HepG2 (cell line): ENCODE data around the gene SHISA5. TPM values are rescaled to one million over a fixed set of nuclear protein-coding genes. Genes with fewer than 3 reads are reported as not detected.

Source experiments
- EEA1 ChIP-seq: sonication (generic); formaldehyde crosslinking; IDR thresholded peaks from 2 replicates; pipeline ENCODE4 v1.5.1; 2020; ENCODE audit warnings: mild to moderate bottlenecking, missing genetic modification reagents, borderline replicate concordance
- FOXP1 ChIP-seq, 2 experiments: fragments of 450-650 bp in 1 of 2; IDR thresholded peaks; 2 replicates each; pipeline ENCODE4 v1.6.1; 2017 to 2018; ENCODE audit warnings: antibody characterized with exemption in 1 of 2
- HOXA9 ChIP-seq: sonication (generic); formaldehyde crosslinking; IDR thresholded peaks from 2 replicates; pipeline ENCODE4 v1.8.1; 2022; ENCODE audit warnings: missing genetic modification reagents, mild to moderate bottlenecking, moderate library complexity, borderline replicate concordance
- ISL2 ChIP-seq: sonication (generic); formaldehyde crosslinking; IDR thresholded peaks from 2 replicates; pipeline ENCODE4 v1.5.0; 2020; ENCODE audit warnings: missing genetic modification reagents
- KDM4B ChIP-seq: sonication (generic); formaldehyde crosslinking; IDR thresholded peaks from 2 replicates; pipeline ENCODE4 v1.4.0; 2020; ENCODE audit warnings: missing genetic modification reagents
- MEIS2 ChIP-seq: sonication (generic); formaldehyde crosslinking; IDR thresholded peaks from 2 replicates; pipeline ENCODE4 v1.9.0; 2021; ENCODE audit warnings: mild to moderate bottlenecking, missing genetic modification reagents
- NCOA2 ChIP-seq: sonication (generic); formaldehyde crosslinking; IDR thresholded peaks from 2 replicates; pipeline ENCODE4 v1.8.0; 2022; ENCODE audit warnings: inconsistent platforms
- NFE2L2 ChIP-seq: fragments of 150-350 bp; IDR thresholded peaks from 2 replicates; pipeline ENCODE4 v1.6.1; 2014; ENCODE audit warnings: low read length
- NR2F1 ChIP-seq, 2 experiments: fragments of 450-650 bp in 1 of 2; formaldehyde crosslinking in 1 of 2; IDR thresholded peaks; 2 replicates each; pipeline versions ENCODE4 v1.5.0 to v1.6.1; 2016 to 2020; ENCODE audit warnings: mild to moderate bottlenecking in 1 of 2, missing compliant biosample characterization in 1 of 2, missing genetic modification reagents in 1 of 2, moderate library complexity in 1 of 2
- SKI ChIP-seq: fragments of 450-650 bp; IDR thresholded peaks from one replicate; pipeline ENCODE4 v1.6.1; 2018; ENCODE audit warnings: mild to moderate bottlenecking; ENCODE audit not compliant: partially characterized antibody
- SP2 ChIP-seq: sonication (generic); formaldehyde crosslinking; IDR thresholded peaks from 2 replicates; pipeline ENCODE4 v1.5.1; 2020; ENCODE audit warnings: mild to moderate bottlenecking, missing genetic modification reagents
- ZBTB42 ChIP-seq: sonication (generic); formaldehyde crosslinking; IDR thresholded peaks from 2 replicates; pipeline ENCODE4 v1.5.0; 2020; ENCODE audit warnings: mild to moderate bottlenecking, missing genetic modification reagents
- ZNF17 ChIP-seq: sonication (generic); formaldehyde crosslinking; IDR thresholded peaks from 2 replicates; pipeline ENCODE4 v1.5.0; 2020; ENCODE audit warnings: mild to moderate bottlenecking, missing genetic modification reagents
- polyA plus RNA-seq, 8 experiments: library from polyadenylated mRNA; depleted of rRNA in 3 of 8; stranded (reverse) in 7 of 8; unstranded in 1 of 8; fragments of >200 nt; fragmentation: Illumina TruSeq in 4 of 8; extraction: Trizol in 4 of 8; gene quantifications; 2 replicates each; pipeline versions ENCODE4 v1.2.1 to v1.2.3, GENCODE V29; 2011 to 2016; ENCODE audit warnings: low read depth in 4 of 8, missing spikeins in 1 of 8, mixed read lengths in 1 of 8; ENCODE audit not compliant: insufficient read depth in 1 of 8
- total RNA-seq, 5 experiments: library from RNA; depleted of rRNA; stranded (reverse); fragments of >200 nt; fragmentation: Illumina TruSeq; extraction: Trizol; gene quantifications; 2 replicates each; pipeline ENCODE4 v1.2.3, GENCODE V29; 2016; ENCODE audit warnings: low read depth in 1 of 5
- TF ChIP-seq, protein P1 (sequence below): sonication (generic); formaldehyde crosslinking; conservative IDR thresholded peaks from 2 replicates; pipeline ENCODE4 v1.8.0; 2022; ENCODE audit warnings: low read depth, missing genetic modification reagents
- TF ChIP-seq, protein P2 (sequence below): sonication (generic); formaldehyde crosslinking; IDR thresholded peaks from 2 replicates; pipeline ENCODE4 v1.4.0; 2020; ENCODE audit warnings: missing genetic modification reagents, borderline replicate concordance
- TF ChIP-seq, protein P3 (sequence below): sonication (generic); formaldehyde crosslinking; IDR thresholded peaks from 2 replicates; pipeline ENCODE4 v1.4.0; 2020; ENCODE audit warnings: mild to moderate bottlenecking, missing genetic modification reagents
- TF ChIP-seq, protein P4 (sequence below): sonication (generic); formaldehyde crosslinking; IDR thresholded peaks from 2 replicates; pipeline ENCODE4 v1.4.0; 2020; ENCODE audit warnings: mild to moderate bottlenecking, missing genetic modification reagents
- TF ChIP-seq, protein P5 (sequence below): sonication (generic); formaldehyde crosslinking; IDR thresholded peaks from 2 replicates; pipeline ENCODE4 v1.8.1; 2023; ENCODE audit warnings: mild to moderate bottlenecking, missing genetic modification reagents, borderline replicate concordance
- TF ChIP-seq, protein P6 (sequence below): sonication (generic); formaldehyde crosslinking; IDR thresholded peaks from 2 replicates; pipeline ENCODE4 v1.8.1; 2023; ENCODE audit warnings: mild to moderate bottlenecking, missing genetic modification reagents

SHISA5 gene
- total and polyA plus RNA-seq, 2 of the 13 experiments (the other 11 are each of a cell fraction or from before 2014, with no cell fraction given): 75.8 to 91.4 TPM

DNA sequence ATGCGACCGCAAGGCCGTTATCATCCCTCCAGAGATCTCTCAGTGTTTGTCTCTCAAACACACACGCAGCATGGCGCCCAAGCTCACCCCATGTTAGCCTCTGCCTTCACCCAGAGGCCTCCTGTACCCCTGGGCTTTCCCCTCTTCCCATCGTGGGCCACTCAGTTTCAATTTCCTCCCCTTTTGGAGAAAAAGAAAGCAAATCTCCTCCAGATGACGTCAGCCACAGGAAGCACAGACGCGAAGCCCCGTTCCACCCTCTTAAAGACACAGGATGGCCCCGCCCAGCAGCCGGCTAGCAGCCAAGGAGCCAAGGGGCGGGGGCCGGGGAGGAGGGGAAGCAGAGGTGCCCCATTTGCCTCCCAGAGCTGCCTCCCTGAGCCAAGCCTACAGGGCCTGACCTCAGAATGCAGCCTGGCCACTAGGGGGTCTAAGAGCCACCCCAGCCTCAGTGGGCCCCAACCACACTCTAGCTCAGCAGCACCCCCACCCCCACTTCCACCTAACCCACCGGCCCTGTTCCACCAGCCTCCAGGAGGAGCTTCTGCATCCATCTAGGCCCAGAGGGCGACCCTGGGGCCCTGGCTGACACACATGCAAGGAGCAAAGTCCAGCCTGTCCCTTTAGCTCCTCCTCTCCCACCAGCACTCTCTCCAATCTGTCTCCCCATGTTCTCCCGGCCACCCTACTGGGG, 30.9 kb downstream of the SHISA5 start (continued):
- TF ChIP-seq HOXA9 (CRISPR knock-in tag) (no peak), ISL2 (CRISPR knock-in tag) (no peak), ZNF17 (CRISPR knock-in tag) (no peak), NR2F1 (CRISPR knock-in tag; IDR thresholded peaks at IDR 0.05) (peak; percentile 68 to 70), ZBTB42 (CRISPR knock-in tag) (0 out of 2 replicates have a peak, but pooled peaks have one; percentile 33), NFE2L2 (no peak), MEIS2 (CRISPR knock-in tag) (no peak), KDM4B (CRISPR knock-in tag) (no peak; the same call in 1 of the 2 replicates), FOXP1 (IDR thresholded peaks at IDR 0.05) (no peak), FOXP1 (CRISPR knock-in tag; IDR thresholded peaks at IDR 0.05) (0 out of 2 replicates have a peak, but pooled peaks have one; percentile 3), SP2 (CRISPR knock-in tag) (no peak), EEA1 (no peak), SKI (peak; percentile 44), NCOA2 (CRISPR knock-in tag) (peak; percentile 44)
- TF ChIP-seq, protein P1, sequence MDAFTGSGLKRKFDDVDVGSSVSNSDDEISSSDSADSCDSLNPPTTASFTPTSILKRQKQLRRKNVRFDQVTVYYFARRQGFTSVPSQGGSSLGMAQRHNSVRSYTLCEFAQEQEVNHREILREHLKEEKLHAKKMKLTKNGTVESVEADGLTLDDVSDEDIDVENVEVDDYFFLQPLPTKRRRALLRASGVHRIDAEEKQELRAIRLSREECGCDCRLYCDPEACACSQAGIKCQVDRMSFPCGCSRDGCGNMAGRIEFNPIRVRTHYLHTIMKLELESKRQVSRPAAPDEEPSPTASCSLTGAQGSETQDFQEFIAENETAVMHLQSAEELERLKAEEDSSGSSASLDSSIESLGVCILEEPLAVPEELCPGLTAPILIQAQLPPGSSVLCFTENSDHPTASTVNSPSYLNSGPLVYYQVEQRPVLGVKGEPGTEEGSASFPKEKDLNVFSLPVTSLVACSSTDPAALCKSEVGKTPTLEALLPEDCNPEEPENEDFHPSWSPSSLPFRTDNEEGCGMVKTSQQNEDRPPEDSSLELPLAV (CRISPR knock-in tag): no peak
- TF ChIP-seq, protein P2, sequence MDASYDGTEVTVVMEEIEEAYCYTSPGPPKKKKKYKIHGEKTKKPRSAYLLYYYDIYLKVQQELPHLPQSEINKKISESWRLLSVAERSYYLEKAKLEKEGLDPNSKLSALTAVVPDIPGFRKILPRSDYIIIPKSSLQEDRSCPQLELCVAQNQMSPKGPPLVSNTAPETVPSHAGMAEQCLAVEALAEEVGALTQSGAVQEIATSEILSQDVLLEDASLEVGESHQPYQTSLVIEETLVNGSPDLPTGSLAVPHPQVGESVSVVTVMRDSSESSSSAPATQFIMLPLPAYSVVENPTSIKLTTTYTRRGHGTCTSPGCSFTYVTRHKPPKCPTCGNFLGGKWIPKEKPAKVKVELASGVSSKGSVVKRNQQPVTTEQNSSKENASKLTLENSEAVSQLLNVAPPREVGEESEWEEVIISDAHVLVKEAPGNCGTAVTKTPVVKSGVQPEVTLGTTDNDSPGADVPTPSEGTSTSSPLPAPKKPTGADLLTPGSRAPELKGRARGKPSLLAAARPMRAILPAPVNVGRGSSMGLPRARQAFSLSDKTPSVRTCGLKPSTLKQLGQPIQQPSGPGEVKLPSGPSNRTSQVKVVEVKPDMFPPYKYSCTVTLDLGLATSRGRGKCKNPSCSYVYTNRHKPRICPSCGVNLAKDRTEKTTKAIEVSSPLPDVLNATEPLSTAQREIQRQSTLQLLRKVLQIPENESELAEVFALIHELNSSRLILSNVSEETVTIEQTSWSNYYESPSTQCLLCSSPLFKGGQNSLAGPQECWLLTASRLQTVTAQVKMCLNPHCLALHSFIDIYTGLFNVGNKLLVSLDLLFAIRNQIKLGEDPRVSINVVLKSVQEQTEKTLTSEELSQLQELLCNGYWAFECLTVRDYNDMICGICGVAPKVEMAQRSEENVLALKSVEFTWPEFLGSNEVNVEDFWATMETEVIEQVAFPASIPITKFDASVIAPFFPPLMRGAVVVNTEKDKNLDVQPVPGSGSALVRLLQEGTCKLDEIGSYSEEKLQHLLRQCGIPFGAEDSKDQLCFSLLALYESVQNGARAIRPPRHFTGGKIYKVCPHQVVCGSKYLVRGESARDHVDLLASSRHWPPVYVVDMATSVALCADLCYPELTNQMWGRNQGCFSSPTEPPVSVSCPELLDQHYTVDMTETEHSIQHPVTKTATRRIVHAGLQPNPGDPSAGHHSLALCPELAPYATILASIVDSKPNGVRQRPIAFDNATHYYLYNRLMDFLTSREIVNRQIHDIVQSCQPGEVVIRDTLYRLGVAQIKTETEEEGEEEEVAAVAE (CRISPR knock-in tag): peak; percentile 84
- TF ChIP-seq, protein P3, sequence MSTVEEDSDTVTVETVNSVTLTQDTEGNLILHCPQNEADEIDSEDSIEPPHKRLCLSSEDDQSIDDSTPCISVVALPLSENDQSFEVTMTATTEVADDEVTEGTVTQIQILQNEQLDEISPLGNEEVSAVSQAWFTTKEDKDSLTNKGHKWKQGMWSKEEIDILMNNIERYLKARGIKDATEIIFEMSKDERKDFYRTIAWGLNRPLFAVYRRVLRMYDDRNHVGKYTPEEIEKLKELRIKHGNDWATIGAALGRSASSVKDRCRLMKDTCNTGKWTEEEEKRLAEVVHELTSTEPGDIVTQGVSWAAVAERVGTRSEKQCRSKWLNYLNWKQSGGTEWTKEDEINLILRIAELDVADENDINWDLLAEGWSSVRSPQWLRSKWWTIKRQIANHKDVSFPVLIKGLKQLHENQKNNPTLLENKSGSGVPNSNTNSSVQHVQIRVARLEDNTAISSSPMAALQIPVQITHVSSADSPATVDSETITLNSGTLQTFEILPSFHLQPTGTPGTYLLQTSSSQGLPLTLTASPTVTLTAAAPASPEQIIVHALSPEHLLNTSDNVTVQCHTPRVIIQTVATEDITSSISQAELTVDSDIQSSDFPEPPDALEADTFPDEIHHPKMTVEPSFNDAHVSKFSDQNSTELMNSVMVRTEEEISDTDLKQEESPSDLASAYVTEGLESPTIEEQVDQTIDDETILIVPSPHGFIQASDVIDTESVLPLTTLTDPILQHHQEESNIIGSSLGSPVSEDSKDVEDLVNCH (CRISPR knock-in tag): no peak
- TF ChIP-seq, protein P4, sequence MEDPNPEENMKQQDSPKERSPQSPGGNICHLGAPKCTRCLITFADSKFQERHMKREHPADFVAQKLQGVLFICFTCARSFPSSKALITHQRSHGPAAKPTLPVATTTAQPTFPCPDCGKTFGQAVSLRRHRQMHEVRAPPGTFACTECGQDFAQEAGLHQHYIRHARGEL: no peak
- TF ChIP-seq, protein P5, sequence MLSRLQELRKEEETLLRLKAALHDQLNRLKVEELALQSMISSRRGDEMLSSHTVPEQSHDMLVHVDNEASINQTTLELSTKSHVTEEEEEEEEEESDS (CRISPR knock-in tag): 0 out of 2 replicates have a peak, but pooled peaks have one; percentile 44
- TF ChIP-seq, protein P6, sequence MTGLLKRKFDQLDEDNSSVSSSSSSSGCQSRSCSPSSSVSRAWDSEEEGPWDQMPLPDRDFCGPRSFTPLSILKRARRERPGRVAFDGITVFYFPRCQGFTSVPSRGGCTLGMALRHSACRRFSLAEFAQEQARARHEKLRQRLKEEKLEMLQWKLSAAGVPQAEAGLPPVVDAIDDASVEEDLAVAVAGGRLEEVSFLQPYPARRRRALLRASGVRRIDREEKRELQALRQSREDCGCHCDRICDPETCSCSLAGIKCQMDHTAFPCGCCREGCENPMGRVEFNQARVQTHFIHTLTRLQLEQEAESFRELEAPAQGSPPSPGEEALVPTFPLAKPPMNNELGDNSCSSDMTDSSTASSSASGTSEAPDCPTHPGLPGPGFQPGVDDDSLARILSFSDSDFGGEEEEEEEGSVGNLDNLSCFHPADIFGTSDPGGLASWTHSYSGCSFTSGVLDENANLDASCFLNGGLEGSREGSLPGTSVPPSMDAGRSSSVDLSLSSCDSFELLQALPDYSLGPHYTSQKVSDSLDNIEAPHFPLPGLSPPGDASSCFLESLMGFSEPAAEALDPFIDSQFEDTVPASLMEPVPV (CRISPR knock-in tag): no peak
